ENCODE measurements around the gene BCAT1.

Gene BCAT1

DNA sequence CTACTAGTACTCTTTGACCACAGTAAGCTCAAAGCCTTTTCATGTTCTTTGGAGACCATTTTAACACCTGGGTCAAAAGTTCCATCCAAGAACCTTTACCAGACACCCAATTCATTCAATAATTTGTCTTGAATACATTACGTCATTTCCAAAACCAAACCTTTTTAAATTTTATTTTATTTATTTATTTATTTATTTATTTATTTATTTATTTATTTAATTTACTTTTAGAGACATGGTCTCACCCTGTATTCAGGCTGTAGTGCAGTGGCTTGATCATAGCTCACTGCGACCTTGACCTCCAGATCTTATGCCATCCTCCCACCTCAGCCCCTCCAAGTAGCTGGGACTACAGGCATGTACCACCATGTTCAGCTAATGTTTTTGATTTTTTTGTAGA is 113.5 kb downstream of the BCAT1 start:
- in situ Hi-C loops (cut with HindIII; ENCODE audit: low sequenced_read_pairs): no loop called here

DNA sequence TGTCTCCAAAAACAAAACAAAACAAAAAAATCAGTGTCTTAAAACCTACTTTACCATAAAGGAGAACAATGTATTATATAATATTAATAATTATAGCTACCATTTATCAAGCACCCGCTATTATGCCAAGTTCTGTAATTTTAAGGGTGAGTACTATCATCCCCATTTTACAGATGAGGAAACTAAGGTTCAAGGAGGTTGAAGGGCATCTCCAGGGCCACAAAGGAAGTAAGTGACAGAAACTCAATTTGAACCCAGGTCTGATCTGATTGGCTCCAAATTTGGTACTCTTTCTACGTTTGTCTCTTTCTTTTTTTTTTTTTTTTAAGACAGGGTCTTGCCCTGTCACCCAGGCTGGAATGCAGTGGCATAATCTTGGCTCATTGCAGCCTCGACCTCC is 115.4 kb downstream of the BCAT1 start:
- TF ChIP-seq, protein P1, sequence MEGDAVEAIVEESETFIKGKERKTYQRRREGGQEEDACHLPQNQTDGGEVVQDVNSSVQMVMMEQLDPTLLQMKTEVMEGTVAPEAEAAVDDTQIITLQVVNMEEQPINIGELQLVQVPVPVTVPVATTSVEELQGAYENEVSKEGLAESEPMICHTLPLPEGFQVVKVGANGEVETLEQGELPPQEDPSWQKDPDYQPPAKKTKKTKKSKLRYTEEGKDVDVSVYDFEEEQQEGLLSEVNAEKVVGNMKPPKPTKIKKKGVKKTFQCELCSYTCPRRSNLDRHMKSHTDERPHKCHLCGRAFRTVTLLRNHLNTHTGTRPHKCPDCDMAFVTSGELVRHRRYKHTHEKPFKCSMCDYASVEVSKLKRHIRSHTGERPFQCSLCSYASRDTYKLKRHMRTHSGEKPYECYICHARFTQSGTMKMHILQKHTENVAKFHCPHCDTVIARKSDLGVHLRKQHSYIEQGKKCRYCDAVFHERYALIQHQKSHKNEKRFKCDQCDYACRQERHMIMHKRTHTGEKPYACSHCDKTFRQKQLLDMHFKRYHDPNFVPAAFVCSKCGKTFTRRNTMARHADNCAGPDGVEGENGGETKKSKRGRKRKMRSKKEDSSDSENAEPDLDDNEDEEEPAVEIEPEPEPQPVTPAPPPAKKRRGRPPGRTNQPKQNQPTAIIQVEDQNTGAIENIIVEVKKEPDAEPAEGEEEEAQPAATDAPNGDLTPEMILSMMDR (IDR thresholded peaks at IDR 0.05; ENCODE audit: low read depth, low read length): no peak
- no peak overlapping the region for H3K4me3 ChIP-seq (ENCODE audit: low read depth, low read length)
- in situ Hi-C loops (cut with HindIII; ENCODE audit: low sequenced_read_pairs): no loop called here
- DNase-seq (ENCODE audit: low read depth, low spot score): no peak

More for the DNA sequence above, 113.5 kb downstream of the BCAT1 start:
- TF ChIP-seq, protein P1 (IDR thresholded peaks at IDR 0.05; ENCODE audit: low read depth, low read length): no peak
- H3K4me3 ChIP-seq (ENCODE audit: low read depth, low read length): no peak overlapping the region
- no peak for DNase-seq (ENCODE audit: low read depth, low spot score)

DNA sequence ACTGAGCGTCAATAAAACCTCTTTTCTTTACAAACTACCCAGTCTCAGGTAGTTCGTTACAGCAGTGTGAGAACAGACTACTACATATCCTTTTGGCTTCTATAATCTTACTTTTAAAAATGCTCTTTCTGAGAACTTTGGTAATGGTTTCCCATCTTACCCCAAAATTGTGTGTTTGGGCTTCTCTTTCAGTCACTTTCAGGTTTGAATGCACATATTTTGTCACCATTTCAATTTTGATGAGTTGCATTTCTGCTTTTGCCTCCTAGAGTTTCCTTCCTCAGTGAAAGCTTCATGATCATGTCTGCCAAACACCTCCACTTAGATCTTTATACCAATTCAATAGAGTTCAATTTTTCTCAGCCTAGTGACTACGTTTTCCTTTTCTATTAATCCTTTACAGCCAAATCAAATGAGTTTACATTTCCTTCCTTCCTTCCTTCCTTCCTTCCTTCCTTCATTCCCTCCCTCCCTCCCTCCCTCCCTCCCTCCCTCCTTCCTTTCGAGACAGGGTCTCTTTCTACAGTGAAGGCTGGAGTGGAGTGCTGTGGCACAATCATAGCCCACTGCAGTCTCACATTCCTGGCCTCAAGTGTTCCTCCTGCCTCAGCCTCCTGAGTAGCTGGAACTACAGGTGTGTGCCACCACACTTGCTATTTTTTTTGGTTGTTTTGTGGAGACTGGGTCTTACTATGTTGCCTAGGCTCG is 124.9 kb downstream of the BCAT1 start:
- DNase-seq (ENCODE audit: low read depth, low spot score): no peak
- in situ Hi-C loops (cut with HindIII; ENCODE audit: low sequenced_read_pairs): no loop called here
- H3K4me3 ChIP-seq (ENCODE audit: low read depth, low read length): no peak overlapping the region
- TF ChIP-seq, protein P1 (IDR thresholded peaks at IDR 0.05; ENCODE audit: low read depth, low read length): no peak

DNA sequence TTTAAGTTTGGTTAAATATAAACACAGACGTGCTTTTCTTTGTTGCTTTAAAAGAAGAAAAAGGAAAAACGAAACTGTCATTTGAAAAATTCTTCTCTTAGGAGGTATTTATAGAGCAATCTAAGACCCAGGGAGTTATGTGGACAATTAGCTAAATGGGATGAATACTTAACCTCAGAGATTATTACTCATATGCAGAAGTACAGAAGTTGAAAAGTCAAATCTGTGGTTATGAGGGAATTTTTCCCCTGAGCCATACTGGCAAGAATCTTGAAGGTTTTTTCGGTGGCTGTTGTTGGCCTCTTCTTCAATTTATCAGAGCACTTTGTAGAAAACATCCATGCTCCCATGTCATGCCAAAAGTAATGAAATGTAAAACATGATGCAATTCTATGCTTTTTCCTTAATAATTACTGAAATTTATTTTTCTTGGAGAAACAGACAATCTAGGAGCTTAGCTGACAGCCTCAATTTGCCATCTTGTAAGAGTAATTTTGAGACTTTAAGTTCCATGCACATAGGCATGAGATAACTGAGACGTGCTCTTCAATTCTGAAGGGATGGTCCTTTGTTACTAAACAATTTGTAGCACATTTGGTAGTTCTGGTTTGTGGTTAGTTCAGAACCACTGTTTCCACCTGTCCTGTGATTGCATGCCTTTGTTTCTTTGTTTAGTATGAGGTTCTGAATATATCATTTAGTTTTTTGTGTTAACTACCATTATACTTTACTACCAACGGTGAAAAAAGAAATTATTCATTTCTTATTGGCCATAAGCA is 126.6 kb downstream of the BCAT1 start:
- in situ Hi-C loops (cut with HindIII; ENCODE audit: low sequenced_read_pairs): no loop called here
- TF ChIP-seq, protein P1 (IDR thresholded peaks at IDR 0.05; ENCODE audit: low read depth, low read length): no peak
- peak; percentile 92 for DNase-seq (ENCODE audit: low read depth, low spot score)
- H3K4me3 ChIP-seq (ENCODE audit: low read depth, low read length): no peak overlapping the region

DNA sequence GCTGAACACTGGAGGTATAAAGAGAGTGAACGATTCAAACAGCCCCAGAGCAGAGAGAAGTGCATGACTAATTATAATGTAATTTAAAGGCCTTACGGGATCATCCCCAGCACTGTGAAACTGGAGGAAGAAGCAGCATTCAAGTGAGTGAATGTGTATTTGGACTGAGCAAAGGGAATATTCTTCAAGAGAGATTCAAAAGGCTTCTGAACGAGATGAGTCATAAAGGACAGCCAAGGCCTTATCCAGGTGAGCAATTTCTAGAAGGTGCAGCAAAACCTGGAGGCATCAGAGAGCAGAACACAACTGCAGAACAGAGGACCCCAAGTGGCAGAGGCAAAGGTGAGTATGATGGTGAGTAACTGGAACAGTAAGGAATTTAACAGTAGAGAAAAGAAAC is 127.2 kb downstream of the BCAT1 start:
- DNase-seq (ENCODE audit: low read depth, low spot score): peak; percentile 81
- TF ChIP-seq, protein P1 (IDR thresholded peaks at IDR 0.05; ENCODE audit: low read depth, low read length): no peak
- no peak overlapping the region for H3K4me3 ChIP-seq (ENCODE audit: low read depth, low read length)
- in situ Hi-C loops (cut with HindIII; ENCODE audit: low sequenced_read_pairs): no loop called here

DNA sequence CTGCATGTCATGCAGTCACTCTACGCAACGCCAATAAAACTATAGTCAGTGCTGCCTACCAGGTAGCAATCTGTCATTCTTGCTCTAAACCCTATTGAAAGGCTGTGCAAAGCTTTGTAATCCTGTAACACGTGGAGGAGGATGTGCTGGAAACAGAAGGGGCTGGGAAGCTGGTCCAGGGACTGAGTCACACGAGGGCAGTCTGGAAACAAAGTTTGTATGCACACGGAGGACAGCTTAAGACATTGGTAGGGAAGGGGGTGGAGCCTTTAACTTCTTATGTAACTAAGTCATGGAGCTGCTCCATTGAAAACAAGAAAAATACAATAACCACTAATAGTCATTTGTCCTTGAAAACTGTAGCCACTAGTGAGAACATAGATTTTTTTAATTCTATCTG is 128.0 kb downstream of the BCAT1 start:
- in situ Hi-C loops (cut with HindIII; ENCODE audit: low sequenced_read_pairs): no loop called here
- TF ChIP-seq, protein P1 (IDR thresholded peaks at IDR 0.05; ENCODE audit: low read depth, low read length): no peak
- H3K4me3 ChIP-seq (ENCODE audit: low read depth, low read length): no peak overlapping the region
- DNase-seq (ENCODE audit: low read depth, low spot score): peak; percentile 84

Measured in astrocyte of the spinal cord (primary cell).